ENCODE measurements around the gene SCART1. TPM values are rescaled to one million over a fixed set of nuclear protein-coding genes. Genes with fewer than 3 reads are reported as not detected.
"Not testable (repeated sequence)": the region's sequence is repeated elsewhere in the genome, so short reads cannot be mapped to it uniquely, and the experiment has no call there.

The SCART1 gene
- total RNA-seq, 4 donors from 2014 or later = 0.27 to 3.9 (median 2.0) TPM

DNA sequence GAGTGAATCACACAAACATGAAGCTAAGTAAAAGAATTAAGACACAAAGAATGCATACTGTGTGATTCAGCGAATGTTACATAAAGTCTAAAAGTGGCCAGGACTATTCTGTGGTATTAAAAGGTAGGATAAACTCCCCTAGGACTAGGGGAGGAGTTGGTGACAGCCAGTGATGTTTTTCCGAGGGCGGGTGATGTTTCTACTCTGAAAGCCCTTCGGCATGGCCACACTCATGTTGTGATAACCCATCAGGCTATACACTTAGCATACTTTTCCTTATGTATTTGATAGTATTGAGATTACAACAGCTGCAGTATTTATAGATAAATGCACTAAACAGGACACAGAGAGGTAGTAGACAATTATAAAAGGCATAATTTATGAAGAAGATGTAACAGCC, 57.7 kb downstream of the SCART1 start:
- Histone ChIP-seq H3K36me3 (peaks cover 0 to 7% of the 10 kb centered on the region in 2 donors), H3K27ac (no peak overlapping the region), H3K27me3 (no peaks in the 10 kb centered on the region), H3K4me3 (no peak overlapping the region), H3K4me1 (no peaks in the 10 kb centered on the region), H3K9me3 (peaks cover 0 to 18% (median 0%) of the 10 kb centered on the region in 3 donors)
- ATAC-seq = no peak
- no peak for TF ChIP-seq POLR2A (IDR thresholded peaks at IDR 0.05)
- TF ChIP-seq CTCF (IDR thresholded peaks at IDR 0.05) = no peak
- TF ChIP-seq EP300 (IDR thresholded peaks at IDR 0.05) = no peak
- no peak for TF ChIP-seq POLR2AphosphoS5 (IDR thresholded peaks at IDR 0.05)
- WGBS, 2 donors (ENCODE audit: low coverage in 1 of 2) = 83 to 88% methylated on average over 4 of the region's 4 CpGs

DNA sequence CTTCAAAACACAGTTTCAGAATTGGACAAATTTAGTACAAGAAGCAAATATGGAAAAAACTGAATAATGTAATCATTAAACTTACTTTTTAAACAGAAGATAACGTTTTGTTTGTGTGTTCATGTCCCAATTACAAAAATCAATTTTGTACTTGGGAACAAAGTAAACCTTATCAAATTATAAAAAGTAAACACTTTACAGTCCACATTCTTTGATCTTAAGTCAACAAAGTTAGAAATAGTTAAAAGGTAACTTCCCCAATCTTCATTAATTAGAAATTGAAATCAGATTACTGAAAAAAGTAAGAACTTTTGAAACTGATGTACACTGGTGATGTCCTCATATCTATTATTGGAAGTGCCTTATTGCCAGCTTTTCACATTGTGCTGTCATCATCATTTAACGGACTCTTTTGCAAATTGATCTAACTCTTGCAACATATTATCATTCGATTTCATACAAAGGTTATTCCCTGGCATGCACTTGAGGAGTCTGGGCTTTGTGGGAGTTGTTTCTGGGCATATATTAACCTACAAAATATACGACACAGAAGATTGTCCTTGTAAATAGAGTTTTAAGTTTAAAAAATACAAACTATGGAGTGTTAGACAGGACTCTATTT, 58.3 kb downstream of the SCART1 start:
- ATAC-seq = no peak
- 54 to 55% methylated on average over 4 of the region's 4 CpGs for WGBS, 2 donors (ENCODE audit: low coverage in 1 of 2)
- H3K36me3 ChIP-seq = peaks cover 0 to 3% of the 10 kb centered on the region in 2 donors

DNA sequence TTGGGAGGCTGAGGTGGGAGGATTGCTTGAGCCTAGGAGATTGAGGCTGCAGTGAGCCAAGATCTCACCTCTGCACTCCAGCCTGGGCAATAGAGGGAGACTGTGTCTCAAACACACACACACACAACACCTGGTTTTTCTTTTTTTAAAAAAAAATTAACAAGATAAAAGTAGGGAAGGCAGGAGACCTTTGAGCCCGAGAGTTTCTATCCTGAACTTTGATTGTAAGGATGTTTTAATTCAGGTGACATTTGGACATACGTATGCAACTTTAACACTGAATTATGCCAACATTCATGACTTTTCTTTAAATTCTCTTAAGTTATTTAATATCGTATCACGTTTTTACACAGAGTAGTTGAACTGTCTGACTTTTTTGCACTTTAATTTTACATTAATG, 61.7 kb downstream of the SCART1 start:
- TF ChIP-seq CTCF (IDR thresholded peaks at IDR 0.05) (no peak), POLR2AphosphoS5 (IDR thresholded peaks at IDR 0.05) (no peak), POLR2A (IDR thresholded peaks at IDR 0.05) (no peak), EP300 (IDR thresholded peaks at IDR 0.05) (no peak)
- H3K9me3 ChIP-seq = no peaks in the 10 kb centered on the region
- H3K27me3 ChIP-seq = no peaks in the 10 kb centered on the region
- peaks cover 0 to 10% (median 0%) of the 10 kb centered on the region in 3 donors for H3K4me1 ChIP-seq
- no peak for ATAC-seq
- WGBS, 2 donors (ENCODE audit: low coverage in 1 of 2) = 68 to 72% methylated on average over 4 of the region's 4 CpGs
- H3K4me3 ChIP-seq = no peak overlapping the region
- H3K27ac ChIP-seq = no peak overlapping the region
- no peaks in the 10 kb centered on the region for H3K36me3 ChIP-seq

More for the DNA sequence above, 58.3 kb downstream of the SCART1 start:
- no peaks in the 10 kb centered on the region for H3K4me1 ChIP-seq
- no peak for TF ChIP-seq POLR2A (IDR thresholded peaks at IDR 0.05)
- H3K27me3 ChIP-seq = no peaks in the 10 kb centered on the region
- H3K4me3 ChIP-seq = no peak overlapping the region
- peaks cover 0 to 18% (median 0%) of the 10 kb centered on the region in 3 donors for H3K9me3 ChIP-seq
- H3K27ac ChIP-seq = no peak overlapping the region

DNA sequence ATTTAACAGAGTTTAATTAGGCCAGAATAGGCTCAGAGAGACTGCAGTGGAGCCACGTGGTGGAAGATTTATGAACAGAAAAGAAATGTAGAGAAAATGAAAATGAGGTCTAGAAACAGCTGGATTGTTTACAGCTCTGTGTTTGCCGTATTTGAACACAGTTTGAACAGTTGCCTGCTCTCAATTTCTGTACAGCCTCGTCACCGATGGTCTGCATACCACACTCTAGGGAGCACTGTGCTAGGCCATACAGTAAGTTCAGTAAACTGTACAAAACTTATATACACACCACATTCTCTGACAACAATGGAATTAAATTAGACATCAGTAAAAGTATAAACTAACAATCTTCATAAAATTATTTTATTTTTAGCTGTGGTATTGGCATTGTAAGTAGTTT, 62.3 kb downstream of the SCART1 start:
- WGBS, 2 donors (ENCODE audit: low coverage in 1 of 2) = 42 to 58% methylated on average over 4 of the region's 4 CpGs
- Histone ChIP-seq H3K27me3 (no peaks in the 10 kb centered on the region), H3K4me3 (no peak overlapping the region), H3K36me3 (no peaks in the 10 kb centered on the region), H3K27ac (no peak overlapping the region), H3K9me3 (no peaks in the 10 kb centered on the region), H3K4me1 (peaks cover 0 to 14% (median 0%) of the 10 kb centered on the region in 3 donors)
- TF ChIP-seq POLR2AphosphoS5 (IDR thresholded peaks at IDR 0.05) = no peak
- TF ChIP-seq CTCF (IDR thresholded peaks at IDR 0.05) = no peak
- TF ChIP-seq EP300 (IDR thresholded peaks at IDR 0.05) = no peak
- no peak for TF ChIP-seq POLR2A (IDR thresholded peaks at IDR 0.05)
- ATAC-seq = no peak

DNA sequence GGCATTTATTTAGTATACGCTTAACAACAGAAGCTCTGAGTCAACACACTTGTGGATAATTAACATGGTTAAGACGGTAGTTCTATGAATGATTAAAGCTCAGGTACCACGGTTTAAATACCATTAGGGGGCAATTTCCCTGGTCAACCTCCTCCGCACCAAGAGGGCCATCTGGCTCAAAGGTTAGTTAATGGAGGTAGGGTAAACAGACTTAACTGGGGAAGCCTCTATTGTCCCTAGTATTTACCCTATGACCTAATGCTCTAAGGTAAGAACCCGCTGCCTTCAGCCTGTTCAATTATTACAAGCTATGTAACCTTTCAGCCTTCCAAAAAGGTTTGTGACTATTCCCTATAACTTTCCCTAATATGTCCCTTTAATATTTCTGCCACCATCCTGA, 64.8 kb downstream of the SCART1 start:
- H3K4me1 ChIP-seq = peaks cover 0 to 14% (median 0%) of the 10 kb centered on the region in 3 donors
- not testable (repeated sequence) for H3K27ac ChIP-seq, H3K4me3 ChIP-seq, ATAC-seq, H3K27me3 ChIP-seq, H3K36me3 ChIP-seq
- 88 to 91% methylated on average over 1 to 4 of the region's 5 CpGs for WGBS, 2 donors (ENCODE audit: low coverage in 1 of 2)
- peaks cover 0 to 11% (median 0%) of the 10 kb centered on the region in 3 donors for H3K9me3 ChIP-seq

Other genes starting within 250 kb of the SCART1 start
- not detected for gene UTF1, start 223.7 kb upstream of the SCART1 start, total RNA-seq
- gene VENTX, start 216.1 kb upstream of the SCART1 start, total RNA-seq = 1 to 10 TPM in 2 of 4 donors, under 1 TPM in 2; 0.66 to 2.3 (median 1.4) TPM
- gene ADAM8, start 177.1 kb upstream of the SCART1 start, total RNA-seq = 1 to 10 TPM; 2.0 to 6.6 (median 3.3) TPM
- gene TUBGCP2, start 145.1 kb upstream of the SCART1 start, total RNA-seq = 10 to 100 TPM; 35.8 to 47.3 (median 38.8) TPM
- gene ZNF511, start 145.0 kb upstream of the SCART1 start, total RNA-seq = 10 to 100 TPM; 15.1 to 42.2 (median 25.4) TPM
- 1 to 10 TPM in 2 of 4 donors, under 1 TPM in 1, not detected in 1; 0.47 to 1.5 (median 1.5) TPM for gene CALY, start 117.0 kb upstream of the SCART1 start, total RNA-seq
- not detected for gene PRAP1, start 106.6 kb upstream of the SCART1 start, total RNA-seq
- 10 to 100 TPM in 2 of 4 donors, 1 to 10 TPM in 2; 5.4 to 15.7 (median 10.8) TPM for gene FUOM, start 95.9 kb upstream of the SCART1 start, total RNA-seq
- gene ECHS1, start 80.6 kb upstream of the SCART1 start, total RNA-seq = 10 to 100 TPM; 67.7 to 81.8 (median 72.4) TPM
- gene PAOX, start 74.7 kb upstream of the SCART1 start, total RNA-seq = 10 to 100 TPM in 2 of 4 donors, 1 to 10 TPM in 2; 7.1 to 14.5 (median 9.6) TPM
- 10 to 100 TPM; 13.2 to 25.9 (median 18.4) TPM for gene MTG1, start 59.8 kb upstream of the SCART1 start, total RNA-seq
- gene SPRN, start 29.3 kb upstream of the SCART1 start, total RNA-seq = under 1 TPM in 2 of 4 donors, not detected in 2; 0.12 to 0.35 TPM
- 1 to 10 TPM in 3 of 4 donors, under 1 TPM in 1; 0.22 to 3.1 (median 1.8) TPM for gene CYP2E1, start 73.4 kb downstream of the SCART1 start, total RNA-seq
- 10 to 100 TPM in 1 of 4 donors, under 1 TPM in 1, not detected in 2; 0.39 to 10.4 TPM for gene SYCE1, start 111.6 kb downstream of the SCART1 start, total RNA-seq
- not detected for gene FRG2B, start 172.8 kb downstream of the SCART1 start, total RNA-seq

Data from gastroesophageal sphincter (tissue), 4 donors.